Suprapubic skin (tissue), 3 donors: ENCODE results near the gene NLRC5.

Experiments
- EP300 ChIP-seq: sonication (generic); formaldehyde crosslinking; IDR thresholded peaks from one replicate; pipeline ENCODE4 v1.6.1; 2017; ENCODE audit warnings: antibody characterized with exemption
- POLR2A ChIP-seq, 2 donors: fragments of 450-650 bp; IDR thresholded peaks; one replicate each; pipeline ENCODE4 v1.6.1; 2017; ENCODE audit warnings: antibody characterized with exemption in 2 of 2, mild to moderate bottlenecking in 2 of 2, moderate library complexity in 2 of 2
- TF ChIP-seq, protein P1 (sequence below), 2 donors: fragments of 200-600 bp in 1 of 2; fragments of 450-650 bp in 1 of 2; sonication (generic) in 1 of 2; IDR thresholded peaks; one replicate each; pipeline ENCODE4 v1.5.1; 2016 to 2019; ENCODE audit warnings: antibody characterized with exemption in 2 of 2, mild to moderate bottlenecking in 1 of 2, moderate library complexity in 1 of 2

DNA sequence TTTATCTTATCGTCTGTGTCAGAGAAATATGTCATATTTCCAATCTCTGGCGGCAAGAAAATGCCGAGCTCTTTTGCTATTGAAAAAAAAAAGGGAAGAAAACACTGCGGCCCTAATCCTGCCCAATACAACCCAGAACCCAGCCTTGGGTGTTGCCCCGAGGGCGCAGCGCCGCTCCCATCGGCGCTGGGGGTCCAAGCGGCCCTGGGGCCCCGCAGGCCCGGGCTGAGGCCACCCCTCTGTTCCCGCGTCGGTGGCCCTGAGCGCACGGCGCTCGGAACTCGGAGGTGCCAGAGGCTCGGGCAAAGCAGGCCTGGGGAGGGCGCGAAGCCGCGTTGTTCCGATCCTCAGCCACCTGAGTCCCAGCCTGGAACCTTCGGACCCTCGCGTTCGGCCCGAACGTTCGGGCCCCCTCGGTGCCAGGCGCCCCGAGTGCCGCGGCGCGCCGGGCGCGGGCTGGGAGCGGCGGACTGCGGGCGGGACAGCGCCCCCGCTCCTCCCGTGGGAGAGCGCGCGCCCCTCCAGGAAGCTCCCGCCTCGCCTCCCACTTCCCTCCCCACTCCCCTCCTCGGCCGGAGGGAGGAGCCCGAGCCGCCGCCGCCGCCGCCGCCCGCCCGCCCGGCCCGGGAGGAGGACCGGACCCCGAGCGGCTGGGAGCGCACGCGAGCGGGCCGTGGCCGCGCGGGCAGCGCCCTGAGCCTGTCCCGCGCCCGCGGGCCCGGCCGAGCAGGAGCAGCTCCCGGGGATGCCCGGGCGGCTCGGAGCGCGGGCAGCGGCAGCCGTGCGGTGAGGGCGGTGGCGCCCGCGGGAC is 102.8 kb downstream of the NLRC5 start, which contains the start of gene CPNE2:
- TF ChIP-seq POLR2A (IDR thresholded peaks at IDR 0.05): no peak
- TF ChIP-seq, protein P1, sequence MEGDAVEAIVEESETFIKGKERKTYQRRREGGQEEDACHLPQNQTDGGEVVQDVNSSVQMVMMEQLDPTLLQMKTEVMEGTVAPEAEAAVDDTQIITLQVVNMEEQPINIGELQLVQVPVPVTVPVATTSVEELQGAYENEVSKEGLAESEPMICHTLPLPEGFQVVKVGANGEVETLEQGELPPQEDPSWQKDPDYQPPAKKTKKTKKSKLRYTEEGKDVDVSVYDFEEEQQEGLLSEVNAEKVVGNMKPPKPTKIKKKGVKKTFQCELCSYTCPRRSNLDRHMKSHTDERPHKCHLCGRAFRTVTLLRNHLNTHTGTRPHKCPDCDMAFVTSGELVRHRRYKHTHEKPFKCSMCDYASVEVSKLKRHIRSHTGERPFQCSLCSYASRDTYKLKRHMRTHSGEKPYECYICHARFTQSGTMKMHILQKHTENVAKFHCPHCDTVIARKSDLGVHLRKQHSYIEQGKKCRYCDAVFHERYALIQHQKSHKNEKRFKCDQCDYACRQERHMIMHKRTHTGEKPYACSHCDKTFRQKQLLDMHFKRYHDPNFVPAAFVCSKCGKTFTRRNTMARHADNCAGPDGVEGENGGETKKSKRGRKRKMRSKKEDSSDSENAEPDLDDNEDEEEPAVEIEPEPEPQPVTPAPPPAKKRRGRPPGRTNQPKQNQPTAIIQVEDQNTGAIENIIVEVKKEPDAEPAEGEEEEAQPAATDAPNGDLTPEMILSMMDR (IDR thresholded peaks at IDR 0.05): no peak
- no peak for TF ChIP-seq EP300
